DMS 273 treated with DMSO at 0.1 percent for 48 hours (cell line): Measurements from ENCODE around the gene IGFBP3.
"Not testable (repeated sequence)": the region's sequence is repeated elsewhere in the genome, so short reads cannot be mapped to it uniquely, and the experiment has no call there.

ENCODE experiments used
- DNase-seq: peaks from one replicate; lab custom pipeline; 2025; lab: John Stamatoyannopoulos, UW

Gene IGFBP3, protein sequence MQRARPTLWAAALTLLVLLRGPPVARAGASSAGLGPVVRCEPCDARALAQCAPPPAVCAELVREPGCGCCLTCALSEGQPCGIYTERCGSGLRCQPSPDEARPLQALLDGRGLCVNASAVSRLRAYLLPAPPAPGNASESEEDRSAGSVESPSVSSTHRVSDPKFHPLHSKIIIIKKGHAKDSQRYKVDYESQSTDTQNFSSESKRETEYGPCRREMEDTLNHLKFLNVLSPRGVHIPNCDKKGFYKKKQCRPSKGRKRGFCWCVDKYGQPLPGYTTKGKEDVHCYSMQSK

GRCh38 chr7:45920502-45921380 lies at the start of gene IGFBP3:
Gene IGFBP3, minus strand, starts transcription at chr7:45921272. Its CDS starts 132 bp downstream, at chr7:45921140.
- DNase-seq, result no peak

GRCh38 chr7:45970454-45970853 lies 49.4 kb upstream of the IGFBP3 start:
- DNase-seq, result no peak

GRCh38 chr7:45969940-45970339 lies 48.9 kb upstream of the IGFBP3 start:
- no peak for DNase-seq

- DNase-seq, result no peak
Measured at GRCh38 chr7:45968856-45969541, 47.9 kb upstream of the IGFBP3 start.

- no peak for DNase-seq
Measured at GRCh38 chr7:45968312-45968711, 47.2 kb upstream of the IGFBP3 start.

- DNase-seq, result no peak
Measured at GRCh38 chr7:45967591-45968157, 46.6 kb upstream of the IGFBP3 start.

GRCh38 chr7:45962861-45963260 lies 41.8 kb upstream of the IGFBP3 start:
- no peak for DNase-seq

GRCh38 chr7:45957721-45958120 lies 36.6 kb upstream of the IGFBP3 start:
- no peak for DNase-seq

DNA sequence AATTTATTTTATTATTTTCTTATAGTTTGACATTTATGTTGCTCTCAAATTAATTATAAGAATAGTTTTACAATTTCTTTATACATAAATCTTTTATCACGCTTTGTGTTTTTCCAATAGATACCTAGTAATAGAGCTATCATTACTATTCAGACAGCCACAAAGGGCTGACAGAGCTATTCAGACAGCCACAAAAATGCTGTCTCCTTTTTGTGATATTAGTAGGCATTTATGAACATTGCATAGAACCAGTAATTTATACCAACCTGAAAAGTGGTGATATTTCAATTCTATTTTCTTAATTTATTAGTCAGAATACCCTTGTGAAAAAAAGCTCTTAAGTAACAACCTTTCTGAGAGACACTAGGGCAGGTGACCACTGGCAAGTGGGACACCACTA lies 34.2 kb upstream of the IGFBP3 start:
- DNase-seq, result no peak

- DNase-seq, result not testable (repeated sequence)
Measured at GRCh38 chr7:45953055-45953454, 32.0 kb upstream of the IGFBP3 start.

DNA sequence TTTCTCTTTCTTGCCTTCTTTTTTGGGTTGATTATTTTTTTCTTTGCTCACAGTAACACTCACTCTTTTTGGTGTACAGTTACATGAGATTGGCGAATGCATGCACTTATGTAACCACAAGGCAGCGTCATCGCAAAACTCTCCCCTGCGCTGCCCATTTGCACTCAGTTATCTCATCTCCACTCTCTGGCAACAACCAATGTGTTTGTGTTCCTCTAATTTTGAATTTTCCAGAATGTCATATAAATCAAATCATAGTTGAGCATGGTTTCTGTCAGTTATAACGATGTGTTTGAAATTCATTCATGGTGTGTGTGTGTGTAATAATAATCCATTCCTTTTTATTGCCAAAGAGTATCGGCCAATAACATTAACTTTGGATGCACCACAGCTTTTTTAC lies 23.0 kb upstream of the IGFBP3 start:
- no peak for DNase-seq

- no peak for DNase-seq
Measured at GRCh38 chr7:45940939-45941338, 19.9 kb upstream of the IGFBP3 start.

DNA sequence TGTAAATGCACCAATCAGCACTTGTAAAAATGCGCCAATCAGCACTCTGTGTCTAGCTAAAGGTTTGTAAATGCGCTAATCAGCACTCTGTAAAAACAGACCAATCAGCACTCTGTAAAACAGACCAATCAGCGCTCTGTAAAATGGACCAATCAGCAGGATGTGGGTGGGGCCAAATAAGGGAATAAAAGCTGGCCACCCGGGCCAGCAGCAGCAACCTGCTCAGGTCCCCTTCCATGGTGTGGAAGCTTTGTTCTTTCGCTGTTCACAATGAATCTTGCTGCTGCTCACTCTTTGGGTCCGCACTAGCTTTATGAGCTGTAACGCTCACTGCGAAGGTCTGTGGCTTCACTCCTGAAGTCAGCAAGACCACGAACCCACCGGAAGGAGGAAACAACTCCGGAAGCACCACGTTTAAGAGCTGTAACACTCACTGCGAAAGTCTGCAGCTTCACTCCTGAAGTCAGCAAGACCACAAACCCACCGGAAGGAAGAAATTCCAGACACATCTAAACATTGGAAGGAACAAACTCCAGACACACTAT lies 19.2 kb upstream of the IGFBP3 start:
- not testable (repeated sequence) for DNase-seq

DNA sequence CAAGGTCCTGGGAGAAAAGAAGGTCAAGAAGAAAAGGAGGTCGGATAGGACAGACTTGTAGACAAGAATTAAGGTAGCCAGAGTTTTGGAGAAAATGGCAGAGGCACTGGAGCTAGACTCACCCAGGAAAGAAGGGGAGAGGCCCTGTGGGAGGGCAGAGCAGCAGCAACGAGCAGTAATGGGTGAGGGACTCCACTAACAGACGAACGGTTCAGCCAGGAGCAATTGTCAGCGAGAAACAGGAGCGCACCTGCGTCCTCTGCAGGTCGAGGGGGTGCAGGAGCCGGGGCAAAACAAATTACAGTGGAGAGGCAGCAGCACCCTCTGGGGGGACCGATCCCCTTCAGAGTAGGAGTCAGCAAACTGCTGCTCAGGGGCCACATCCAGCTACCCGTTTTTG lies 18.5 kb upstream of the IGFBP3 start:
- no peak for DNase-seq

DNA sequence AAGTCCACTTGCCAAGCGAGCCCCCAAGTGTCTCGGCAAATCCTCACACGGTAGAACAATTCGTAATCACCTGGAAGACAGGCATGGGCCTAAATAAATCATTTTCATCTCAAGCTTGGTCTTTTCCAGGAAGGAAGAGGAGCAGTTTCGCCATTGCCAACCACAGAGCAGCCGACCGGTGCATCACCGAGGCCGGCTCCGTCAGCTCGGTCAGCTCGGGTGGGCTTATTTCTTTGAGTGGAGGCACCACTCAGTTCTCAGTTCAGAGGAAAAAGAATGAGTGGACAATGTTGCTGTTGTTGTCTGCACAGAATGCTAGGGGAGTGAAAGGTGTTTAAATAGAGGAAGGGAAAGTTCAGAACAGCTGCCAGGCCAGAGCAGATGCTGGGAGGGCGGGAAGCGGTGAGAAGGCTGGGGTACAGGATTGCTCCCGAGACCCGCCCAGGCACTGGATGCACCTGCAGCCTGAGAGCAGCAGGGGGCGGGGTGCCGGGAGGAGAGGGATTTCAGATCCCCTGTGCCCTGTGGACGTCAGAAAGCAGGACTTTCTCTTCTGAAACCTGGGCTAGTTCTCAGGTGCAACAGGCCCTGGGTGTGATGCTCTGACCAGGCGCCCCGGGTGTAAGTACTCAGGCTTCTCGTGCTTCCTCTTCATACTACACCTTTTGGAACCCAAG lies 17.7 kb upstream of the IGFBP3 start:
- no peak for DNase-seq

DNA sequence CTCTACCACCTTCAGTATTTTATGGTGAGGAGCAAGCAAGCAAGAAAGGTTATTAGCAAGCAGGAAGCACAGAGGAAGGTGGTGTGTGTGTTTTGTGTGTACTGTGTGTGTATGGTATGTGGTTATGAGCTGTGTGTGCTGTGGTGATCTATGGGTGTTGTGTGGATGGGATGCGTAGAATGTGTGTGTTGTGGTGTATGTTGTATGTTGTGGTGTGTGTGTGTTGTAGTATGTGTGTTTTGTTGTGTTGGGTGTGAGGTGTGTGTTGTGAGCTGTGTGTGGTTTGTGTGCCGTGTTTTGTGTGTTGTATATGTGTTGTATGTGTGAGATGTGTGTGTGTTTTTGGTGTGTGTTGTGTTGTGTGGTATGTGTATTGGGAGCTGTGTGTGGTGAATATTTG lies 16.8 kb upstream of the IGFBP3 start:
- no peak for DNase-seq

DNA sequence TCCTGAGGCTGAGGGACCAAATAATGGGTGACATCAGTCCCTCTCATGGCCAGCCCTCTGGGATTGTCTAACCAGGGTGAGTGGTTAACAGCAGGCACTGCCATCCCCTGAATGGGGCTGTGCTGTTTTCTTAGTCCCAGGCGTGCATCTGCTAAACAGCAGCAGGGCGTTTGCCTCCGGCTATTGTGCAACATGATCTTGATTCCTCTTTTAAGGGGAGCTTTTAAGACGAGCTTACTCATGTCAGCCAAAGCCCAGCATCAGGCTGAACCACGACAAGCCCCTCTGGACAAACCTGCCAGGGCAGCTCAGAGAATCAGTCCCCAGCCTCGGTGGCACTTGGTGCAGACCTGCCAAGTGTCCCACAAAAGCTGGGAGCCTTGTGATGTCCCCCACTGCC lies 16.2 kb upstream of the IGFBP3 start:
- no peak for DNase-seq

GRCh38 chr7:45930967-45931366 lies 9.9 kb upstream of the IGFBP3 start:
- DNase-seq, result no peak

DNA sequence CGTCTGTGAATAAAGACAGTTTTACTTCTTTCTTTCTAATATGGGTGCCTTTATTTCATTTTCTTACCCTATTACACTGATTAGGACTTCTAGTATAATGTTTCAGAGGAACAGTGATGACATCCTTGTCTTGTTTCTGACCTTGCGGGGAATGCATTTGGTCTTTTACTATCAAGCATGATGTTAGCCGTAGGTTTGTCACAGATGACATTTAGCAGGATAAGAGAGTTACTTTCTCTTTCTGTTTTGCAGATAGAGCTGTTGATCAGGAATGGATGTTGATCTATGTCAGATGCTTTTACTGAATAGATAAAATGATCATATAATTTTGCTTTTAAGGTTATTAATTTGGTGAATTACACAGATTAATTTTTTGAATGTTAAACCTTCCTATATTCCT lies 6.6 kb upstream of the IGFBP3 start:
- DNase-seq, result no peak

DNA sequence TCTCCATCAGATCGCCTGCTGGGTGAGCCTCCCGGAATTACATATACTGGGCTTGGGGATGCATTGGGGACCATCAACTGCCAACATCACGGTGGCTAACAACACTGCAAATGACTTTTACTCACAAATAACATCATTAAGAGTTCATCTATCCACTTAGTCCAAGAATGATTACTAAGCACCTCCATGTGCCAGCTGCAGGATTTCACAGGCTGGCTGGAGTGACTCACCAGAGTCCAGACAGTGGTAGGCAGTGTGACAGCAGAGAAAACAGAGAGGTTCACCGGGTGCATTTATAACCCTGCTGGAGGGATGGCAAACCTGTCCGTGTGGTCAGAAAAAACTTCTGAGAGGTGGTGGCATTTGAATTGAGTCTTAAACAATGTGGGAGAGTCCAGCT lies 3.2 kb upstream of the IGFBP3 start:
- no peak for DNase-seq

DNA sequence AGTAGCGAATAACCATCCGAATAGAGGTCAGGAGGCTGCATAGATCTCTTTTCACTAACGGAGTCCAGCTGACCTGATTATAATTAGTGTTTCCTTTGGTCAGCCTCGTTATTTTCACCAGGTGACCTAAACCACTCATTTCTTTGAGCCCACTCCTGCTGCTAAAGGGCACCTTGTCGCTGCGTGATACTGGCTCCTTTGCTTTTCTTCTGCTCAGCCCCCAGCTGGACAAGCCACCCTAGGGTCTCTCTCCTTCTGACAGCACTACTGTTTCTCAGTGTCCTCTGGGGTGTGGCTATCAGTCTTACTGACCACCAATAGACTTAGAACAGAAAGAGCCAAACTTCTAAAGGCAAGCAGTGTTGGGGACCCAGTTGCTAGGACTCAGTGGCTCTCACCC lies 2.7 kb upstream of the IGFBP3 start:
- no peak for DNase-seq

- no peak for DNase-seq
Measured at GRCh38 chr7:45923290-45923689, 2.2 kb upstream of the IGFBP3 start.
